Measurements from ENCODE around the gene NRARP.

The NRARP gene

DNA sequence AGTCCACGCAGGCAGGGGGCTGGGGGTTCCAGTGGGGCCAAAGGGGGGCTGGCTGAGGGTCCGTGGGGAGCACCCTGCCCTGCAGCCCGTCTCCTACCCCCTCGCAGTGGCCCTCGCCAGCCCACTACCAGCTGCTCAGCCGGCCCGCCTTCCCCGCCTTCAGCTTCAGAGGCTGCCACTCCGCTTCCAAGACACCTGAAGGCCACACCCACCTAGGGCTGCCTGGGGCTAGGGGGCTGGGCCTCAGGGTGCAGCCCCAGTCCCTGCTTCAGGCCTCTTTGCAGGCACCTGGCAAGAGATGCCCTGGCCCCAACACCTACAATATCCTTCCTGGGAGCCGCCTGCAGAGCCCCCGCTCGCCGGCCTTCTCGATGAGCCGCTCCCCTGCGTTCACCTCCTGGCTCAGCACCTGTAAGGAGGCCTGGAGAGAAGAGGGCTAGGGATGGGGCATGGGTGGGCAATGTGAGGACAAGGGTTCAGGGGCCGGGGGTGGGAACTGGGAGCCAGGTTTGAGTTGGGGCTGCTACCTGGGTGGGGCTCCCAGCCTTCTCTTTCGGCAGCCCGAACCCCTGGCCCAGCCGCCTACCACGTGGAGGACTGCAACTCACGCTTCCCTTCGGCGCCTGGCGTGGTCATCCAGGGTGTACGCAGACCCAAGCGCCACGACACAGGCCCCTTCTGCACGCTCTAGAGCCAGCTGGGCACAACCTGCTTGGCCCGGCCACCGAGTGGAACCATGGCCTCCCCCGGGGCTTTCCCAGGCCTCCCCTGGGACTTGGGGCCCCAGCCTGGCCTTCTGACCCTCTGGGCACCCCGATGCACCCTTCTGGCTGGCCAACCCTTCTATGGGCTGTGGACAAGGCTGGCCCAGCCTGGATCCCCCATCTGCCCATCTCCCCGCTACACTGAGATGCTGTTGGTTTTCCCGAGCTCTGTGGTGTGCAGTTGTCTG lies 49.2 kb downstream of the NRARP start:
- Histone ChIP-seq H3K79me2 (ENCODE audit: control insufficient read depth, insufficient read depth, low read length, poor library complexity) (peaks cover 12% of the 10 kb centered on the region), H2AFZ (ENCODE audit: insufficient read depth, low read length, poor library complexity) (no peak overlapping the region), H3K27me3 (ENCODE audit: insufficient read depth, low read length) (no peaks in the 10 kb centered on the region), H3K36me3 (ENCODE audit: control insufficient read depth in 1 of 2, insufficient read depth in 2 of 2, low read length in 2 of 2) (peaks cover 11% of the 10 kb centered on the region in 2 experiments), H2BK5ac (ENCODE audit: low read depth, low read length, poor library complexity) (no peak overlapping the region), H3K9me3 (ENCODE audit: insufficient read depth, low read depth, low read length) (peaks cover 2% of the 10 kb centered on the region), H3K14ac (ENCODE audit: low read length) (no peak overlapping the region), H3K27ac (ENCODE audit: low read depth, low read length) (no peak overlapping the region), H3K4me1 (ENCODE audit: control insufficient read depth in 1 of 2, insufficient read depth in 2 of 2, low read length in 2 of 2) (peaks cover 14 to 16% of the 10 kb centered on the region in 2 experiments), H3K4ac (ENCODE audit: low read depth, low read length) (no peak overlapping the region), H2BK12ac (ENCODE audit: low read length) (no peak overlapping the region), H3K9ac (ENCODE audit: low read length) (no peak overlapping the region), H3K4me3 (ENCODE audit: low read depth, low read length) (no peak overlapping the region), H3K18ac (ENCODE audit: low read length) (no peak overlapping the region), H4K8ac (ENCODE audit: low read depth, low read length) (no peak overlapping the region), H3K4me2 (ENCODE audit: low read length) (no peak overlapping the region), H4K12ac (ENCODE audit: low read depth, low read length) (no peak overlapping the region), H2AK5ac (ENCODE audit: low read length) (no peak overlapping the region), H3K23ac (ENCODE audit: low read length) (no peak overlapping the region), H2BK120ac (ENCODE audit: insufficient read depth, low read length, poor library complexity) (no peak overlapping the region), H3K79me1 (ENCODE audit: low read length) (peaks cover 12% of the 10 kb centered on the region), H4K91ac (ENCODE audit: low read depth, low read length) (no peak overlapping the region)
- no CpG with 5 or more reads among the region's 35 CpGs for WGBS (ENCODE audit: extremely low coverage, insufficient coverage, insufficient read length)
- DNase-seq, result peak; percentile 36 to 54

DNA sequence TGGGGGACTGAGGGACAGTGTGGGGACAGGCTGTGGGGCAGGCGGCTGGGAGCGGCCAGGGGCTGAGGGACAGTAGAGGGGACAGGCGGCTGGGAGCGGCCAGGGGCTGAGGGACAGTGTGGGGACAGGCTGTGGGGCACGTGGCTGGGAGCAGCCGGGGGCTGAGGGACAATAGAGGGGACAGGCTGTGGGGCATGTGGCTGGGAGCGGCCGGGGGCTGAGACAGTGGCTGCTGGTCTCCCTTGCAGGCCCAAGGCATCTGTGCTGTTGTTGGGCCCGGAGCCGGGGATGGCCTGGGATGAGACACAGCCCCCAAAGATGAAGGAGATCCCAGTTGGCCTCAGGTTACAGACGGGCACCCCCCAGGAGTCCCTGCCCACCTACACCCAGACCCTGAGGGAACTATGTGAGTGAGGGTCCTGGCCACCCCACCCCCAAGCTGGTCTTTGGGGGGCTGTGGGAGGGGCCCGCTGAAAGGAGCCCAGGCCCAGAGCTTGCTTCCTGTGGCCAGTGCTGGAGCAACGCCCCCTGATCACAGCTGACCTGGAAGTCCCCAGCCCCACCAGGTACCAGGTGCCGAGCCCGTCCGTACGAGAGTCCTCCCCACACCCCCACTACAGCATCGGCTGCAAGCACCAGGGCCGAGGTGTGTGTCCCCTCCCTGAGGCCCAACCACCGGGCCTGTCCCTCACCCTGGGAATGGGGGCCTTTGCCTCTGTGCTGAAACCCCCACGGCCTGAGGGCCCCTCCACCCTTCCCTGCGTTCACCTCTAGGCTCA lies 50.4 kb downstream of the NRARP start:
- WGBS (ENCODE audit: extremely low coverage, insufficient coverage, insufficient read length), result no CpG with 5 or more reads among the region's 22 CpGs
- Histone ChIP-seq H3K4me2 (ENCODE audit: low read length) (no peak overlapping the region), H3K4me1 (ENCODE audit: control insufficient read depth in 1 of 2, insufficient read depth in 2 of 2, low read length in 2 of 2) (peaks cover 14 to 16% of the 10 kb centered on the region in 2 experiments), H3K9ac (ENCODE audit: low read length) (no peak overlapping the region), H2AK5ac (ENCODE audit: low read length) (no peak overlapping the region), H3K4ac (ENCODE audit: low read depth, low read length) (no peak overlapping the region), H3K23ac (ENCODE audit: low read length) (no peak overlapping the region), H3K4me3 (ENCODE audit: low read depth, low read length) (no peak overlapping the region), H3K27ac (ENCODE audit: low read depth, low read length) (no peak overlapping the region), H2BK12ac (ENCODE audit: low read length) (no peak overlapping the region), H3K9me3 (ENCODE audit: insufficient read depth, low read depth, low read length) (peaks cover 2% of the 10 kb centered on the region), H2AFZ (ENCODE audit: insufficient read depth, low read length, poor library complexity) (no peak overlapping the region), H3K18ac (ENCODE audit: low read length) (no peak overlapping the region), H4K91ac (ENCODE audit: low read depth, low read length) (no peak overlapping the region), H3K27me3 (ENCODE audit: insufficient read depth, low read length) (no peaks in the 10 kb centered on the region), H2BK120ac (ENCODE audit: insufficient read depth, low read length, poor library complexity) (no peak overlapping the region), H4K8ac (ENCODE audit: low read depth, low read length) (no peak overlapping the region), H3K79me2 (ENCODE audit: control insufficient read depth, insufficient read depth, low read length, poor library complexity) (peaks cover 12% of the 10 kb centered on the region), H3K36me3 (ENCODE audit: control insufficient read depth in 1 of 2, insufficient read depth in 2 of 2, low read length in 2 of 2) (peaks cover 5 to 6% of the 10 kb centered on the region in 2 experiments), H3K79me1 (ENCODE audit: low read length) (peaks cover 12% of the 10 kb centered on the region), H4K12ac (ENCODE audit: low read depth, low read length) (no peak overlapping the region), H2BK5ac (ENCODE audit: low read depth, low read length, poor library complexity) (no peak overlapping the region), H3K14ac (ENCODE audit: low read length) (no peak overlapping the region)
- DNase-seq, result no peak

DNA sequence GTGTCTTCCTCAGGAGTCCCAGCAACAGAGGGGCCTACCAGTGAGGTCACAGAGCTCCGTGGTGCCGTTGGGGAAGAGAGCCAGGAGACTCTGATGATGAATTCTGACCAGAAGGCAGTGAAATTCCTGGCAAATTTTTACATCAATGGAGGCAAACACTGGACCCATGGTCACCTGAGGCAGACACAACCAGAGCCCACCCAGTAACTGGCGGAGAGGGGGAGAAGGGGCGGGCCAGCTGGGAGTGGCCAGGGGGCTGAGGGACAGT lies 50.9 kb downstream of the NRARP start, which contains the start of gene STPG3:
STPG3 (plus strand) TSS at position 93 of the 268 bp plus-strand sequence; CDS start at position 94, 1 bp downstream.
- no peak within 1 kb of the TSS for H3K23ac ChIP-seq (ENCODE audit: low read length)
- peaks cover 0 to under 1% of the 10 kb centered on the region in 2 experiments for H3K36me3 ChIP-seq (ENCODE audit: control insufficient read depth in 1 of 2, insufficient read depth in 2 of 2, low read length in 2 of 2)
- no peak within 1 kb of the TSS for H4K12ac ChIP-seq (ENCODE audit: low read depth, low read length)
- H3K79me1 ChIP-seq (ENCODE audit: low read length), result peaks cover 12% of the 10 kb centered on the region
- H3K4ac ChIP-seq (ENCODE audit: low read depth, low read length), result no peak within 1 kb of the TSS
- H3K27ac ChIP-seq (ENCODE audit: low read depth, low read length), result no peak within 1 kb of the TSS
- H3K14ac ChIP-seq (ENCODE audit: low read length), result no peak within 1 kb of the TSS
- no peak within 1 kb of the TSS for H3K4me2 ChIP-seq (ENCODE audit: low read length)
- H3K18ac ChIP-seq (ENCODE audit: low read length), result no peak within 1 kb of the TSS
- H3K79me2 ChIP-seq (ENCODE audit: control insufficient read depth, insufficient read depth, low read length, poor library complexity), result peaks cover 12% of the 10 kb centered on the region
- H2BK5ac ChIP-seq (ENCODE audit: low read depth, low read length, poor library complexity), result no peak within 1 kb of the TSS
- no peak within 1 kb of the TSS for H4K91ac ChIP-seq (ENCODE audit: low read depth, low read length)
- WGBS (ENCODE audit: extremely low coverage, insufficient coverage, insufficient read length), result no CpG with 5 or more reads among the region's 4 CpGs
- no peak within 1 kb of the TSS for H2BK120ac ChIP-seq (ENCODE audit: insufficient read depth, low read length, poor library complexity)
- H3K4me1 ChIP-seq (ENCODE audit: control insufficient read depth in 1 of 2, insufficient read depth in 2 of 2, low read length in 2 of 2), result peaks cover 10 to 12% of the 10 kb centered on the region in 2 experiments
- peaks cover 2% of the 10 kb centered on the region for H3K9me3 ChIP-seq (ENCODE audit: insufficient read depth, low read depth, low read length)
- no peak within 1 kb of the TSS for H3K4me3 ChIP-seq (ENCODE audit: low read depth, low read length)
- H3K9ac ChIP-seq (ENCODE audit: low read length), result no peak within 1 kb of the TSS
- H2BK12ac ChIP-seq (ENCODE audit: low read length), result no peak within 1 kb of the TSS
- no peak within 1 kb of the TSS for H4K8ac ChIP-seq (ENCODE audit: low read depth, low read length)
- H2AK5ac ChIP-seq (ENCODE audit: low read length), result no peak within 1 kb of the TSS
- H2AFZ ChIP-seq (ENCODE audit: insufficient read depth, low read length, poor library complexity), result no peak within 1 kb of the TSS
- no peak for DNase-seq
- no peaks in the 10 kb centered on the region for H3K27me3 ChIP-seq (ENCODE audit: insufficient read depth, low read length)

DNA sequence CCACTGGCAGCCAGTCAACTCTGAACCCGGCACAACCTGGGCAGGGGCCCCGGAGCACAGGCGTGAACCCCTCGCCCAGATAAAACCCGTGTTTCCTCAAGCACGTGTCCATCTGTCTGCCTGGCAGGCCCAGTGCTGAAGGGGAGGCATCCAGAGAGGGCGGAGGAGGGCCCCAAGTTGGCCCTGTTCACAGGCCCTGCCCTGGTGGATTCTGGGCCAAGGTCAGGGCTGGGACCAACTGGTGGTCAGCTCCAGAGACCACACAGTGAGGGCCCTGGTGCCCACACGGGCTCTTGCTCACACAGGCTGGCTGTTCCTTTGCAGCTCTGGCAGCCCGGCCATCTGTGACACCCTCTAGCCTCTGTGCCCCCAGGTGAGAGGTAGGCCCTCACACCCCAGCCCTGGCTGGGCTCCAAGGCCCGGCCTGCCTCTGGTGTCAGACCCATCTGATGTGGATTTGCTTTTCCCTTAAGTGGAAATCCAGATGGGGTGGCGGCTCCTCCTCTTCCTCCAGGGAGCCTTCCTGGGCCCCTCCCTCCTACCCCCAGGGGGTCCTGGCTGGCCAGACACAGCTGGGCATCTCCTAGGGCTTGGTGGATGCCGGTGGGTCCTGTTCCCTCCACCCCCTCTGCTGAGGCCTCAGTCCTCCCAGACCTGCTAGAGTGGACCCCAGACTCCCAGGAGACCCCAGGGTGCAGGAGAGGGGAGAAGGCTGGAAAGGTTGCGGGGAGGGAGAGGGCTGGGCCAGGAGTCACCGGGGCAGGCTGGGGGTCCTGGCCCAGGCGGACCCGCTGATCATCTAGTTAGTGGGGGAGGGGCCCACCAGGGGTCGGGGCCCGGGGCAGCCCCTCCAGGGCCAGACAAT lies 51.5 kb downstream of the NRARP start:
- H3K4me2 ChIP-seq (ENCODE audit: low read length), result no peak overlapping the region
- no peak overlapping the region for H3K14ac ChIP-seq (ENCODE audit: low read length)
- no peak overlapping the region for H4K8ac ChIP-seq (ENCODE audit: low read depth, low read length)
- no peaks in the 10 kb centered on the region for H3K36me3 ChIP-seq (ENCODE audit: control insufficient read depth in 1 of 2, insufficient read depth in 2 of 2, low read length in 2 of 2)
- no peak overlapping the region for H4K12ac ChIP-seq (ENCODE audit: low read depth, low read length)
- WGBS (ENCODE audit: extremely low coverage, insufficient coverage, insufficient read length), result no CpG with 5 or more reads among the region's 18 CpGs
- peaks cover 2% of the 10 kb centered on the region for H3K9me3 ChIP-seq (ENCODE audit: insufficient read depth, low read depth, low read length)
- H4K91ac ChIP-seq (ENCODE audit: low read depth, low read length), result no peak overlapping the region
- H3K4ac ChIP-seq (ENCODE audit: low read depth, low read length), result no peak overlapping the region
- no peak overlapping the region for H3K9ac ChIP-seq (ENCODE audit: low read length)
- no peak overlapping the region for H2BK12ac ChIP-seq (ENCODE audit: low read length)
- no peak overlapping the region for H2AK5ac ChIP-seq (ENCODE audit: low read length)
- peaks cover 10% of the 10 kb centered on the region for H3K79me1 ChIP-seq (ENCODE audit: low read length)
- no peak overlapping the region for H3K18ac ChIP-seq (ENCODE audit: low read length)
- no peak for DNase-seq
- H3K23ac ChIP-seq (ENCODE audit: low read length), result no peak overlapping the region
- H2AFZ ChIP-seq (ENCODE audit: insufficient read depth, low read length, poor library complexity), result no peak overlapping the region
- no peaks in the 10 kb centered on the region for H3K27me3 ChIP-seq (ENCODE audit: insufficient read depth, low read length)
- peaks cover 6 to 8% of the 10 kb centered on the region in 2 experiments for H3K4me1 ChIP-seq (ENCODE audit: control insufficient read depth in 1 of 2, insufficient read depth in 2 of 2, low read length in 2 of 2)
- no peak overlapping the region for H3K4me3 ChIP-seq (ENCODE audit: low read depth, low read length)
- H3K27ac ChIP-seq (ENCODE audit: low read depth, low read length), result no peak overlapping the region
- H3K79me2 ChIP-seq (ENCODE audit: control insufficient read depth, insufficient read depth, low read length, poor library complexity), result peaks cover 8% of the 10 kb centered on the region
- H2BK5ac ChIP-seq (ENCODE audit: low read depth, low read length, poor library complexity), result no peak overlapping the region
- no peak overlapping the region for H2BK120ac ChIP-seq (ENCODE audit: insufficient read depth, low read length, poor library complexity)

All from trophoblast cell (in vitro differentiated cells and primary cell).